ENCODE results near the gene TNS1.

Gene TNS1

DNA sequence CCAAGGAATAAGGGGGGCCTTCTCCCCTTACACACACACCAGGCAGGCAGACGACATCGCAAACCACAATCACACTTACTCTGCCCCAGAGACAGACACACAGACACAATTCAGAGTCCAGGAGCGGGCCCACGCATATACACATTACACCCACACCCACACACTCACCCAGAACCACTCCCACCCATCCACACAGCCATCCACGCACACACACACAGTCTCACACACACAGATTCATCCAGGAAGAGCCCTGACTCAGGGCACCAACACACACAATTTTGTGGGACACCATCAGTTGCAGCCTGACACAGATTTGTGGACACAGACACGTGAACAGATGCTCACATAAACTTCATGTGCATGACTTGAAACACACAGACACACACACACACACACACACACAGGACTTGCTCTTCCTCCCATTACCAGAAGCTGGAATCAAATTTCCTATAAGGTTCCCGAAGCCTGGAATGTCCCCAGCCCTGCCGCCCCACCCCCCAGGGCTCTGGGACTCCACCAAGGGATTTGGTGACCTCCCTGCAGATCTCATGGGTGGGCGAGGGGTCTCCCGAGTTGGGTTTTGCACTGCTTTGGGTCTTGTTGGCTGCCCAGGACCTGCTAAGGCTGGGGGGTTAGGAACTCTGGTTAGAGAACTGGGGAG, 23.5 kb downstream of the TNS1 start:
- DNase-seq = no peak

DNA sequence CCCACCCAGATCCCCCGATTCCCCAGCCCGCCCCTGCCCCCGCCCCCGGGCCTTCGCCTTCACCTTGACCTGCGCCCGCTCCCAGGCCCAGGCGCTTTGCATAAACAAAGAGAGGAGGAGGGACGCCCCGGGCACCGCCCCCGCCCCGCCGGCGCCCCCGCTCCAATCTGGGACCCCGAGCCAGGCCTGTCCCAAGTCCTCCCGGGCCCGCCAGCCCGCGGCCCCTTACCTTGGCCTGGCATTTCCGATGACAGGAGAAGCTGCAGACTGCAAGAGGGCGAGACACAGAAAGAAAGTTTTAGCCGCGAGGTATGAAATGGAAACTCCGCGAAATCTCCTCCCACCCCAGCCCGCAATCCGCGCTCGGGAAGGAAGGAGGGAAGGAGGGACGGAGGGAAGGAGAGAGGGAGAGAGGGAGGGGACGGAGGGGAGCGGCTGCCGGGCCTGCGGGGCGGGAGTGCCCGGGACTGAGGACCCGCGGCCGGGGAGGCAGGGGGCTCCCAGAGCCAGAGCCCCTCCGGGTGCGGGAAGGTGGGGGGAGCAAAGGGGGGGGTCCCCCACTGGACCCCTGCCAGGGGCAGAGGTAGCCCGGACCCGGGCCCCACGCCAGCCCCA, 24.2 kb downstream of the TNS1 start:
- DNase-seq = no peak

DNA sequence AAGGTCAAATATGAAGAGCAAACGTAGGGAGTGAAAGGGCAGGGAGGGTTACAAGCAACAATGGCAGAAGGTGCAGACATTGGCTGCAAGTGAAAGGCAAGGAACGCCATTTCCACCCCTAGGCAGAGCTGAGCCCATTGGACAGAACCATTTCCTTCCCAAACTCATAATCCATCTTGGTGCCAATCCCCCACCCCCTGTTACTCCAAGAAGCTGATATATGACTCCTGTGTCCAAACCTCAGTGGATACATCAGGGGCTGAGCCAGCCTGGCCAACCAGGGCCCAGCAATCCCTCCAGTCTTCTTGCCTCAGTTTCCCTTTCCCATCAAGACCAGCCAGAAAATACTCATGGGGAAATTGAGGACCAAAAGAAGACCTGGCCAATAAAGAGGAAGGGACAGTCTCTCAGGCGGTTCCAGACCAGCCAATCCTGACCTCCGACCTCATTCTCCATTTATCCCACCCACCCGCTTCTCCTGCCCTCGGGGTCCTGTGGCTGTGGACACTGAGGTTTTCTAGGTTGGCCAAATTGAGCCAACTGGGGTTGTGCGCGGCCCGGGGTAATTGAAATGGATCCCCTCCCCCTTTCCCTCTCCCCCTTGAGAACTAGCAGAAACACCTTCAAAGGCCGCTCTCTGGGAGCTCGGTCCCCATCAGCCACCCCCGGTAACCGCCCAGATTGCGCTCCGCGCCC, 24.8 kb downstream of the TNS1 start:
- DNase-seq = no peak

DNA sequence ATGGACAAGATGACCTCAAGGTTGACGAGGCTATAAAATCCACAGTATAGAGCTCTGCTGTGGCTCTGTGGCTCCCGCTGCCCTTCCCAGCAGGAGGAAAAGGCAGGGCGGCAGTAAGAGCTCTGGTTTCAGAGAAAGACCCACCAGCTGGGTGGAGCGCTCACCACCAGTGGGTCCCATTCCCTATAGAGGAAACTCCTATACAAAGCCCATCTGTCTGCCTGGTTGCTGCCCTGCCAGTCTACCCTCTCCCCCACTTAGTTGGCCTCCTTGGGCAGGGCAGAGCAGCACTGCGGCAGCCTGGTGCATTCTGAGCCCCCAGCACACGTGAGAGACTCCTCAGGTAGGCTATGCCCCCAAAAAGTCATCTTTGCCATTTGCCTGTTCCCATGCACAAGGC, 26.5 kb downstream of the TNS1 start:
- DNase-seq = no peak

DNA sequence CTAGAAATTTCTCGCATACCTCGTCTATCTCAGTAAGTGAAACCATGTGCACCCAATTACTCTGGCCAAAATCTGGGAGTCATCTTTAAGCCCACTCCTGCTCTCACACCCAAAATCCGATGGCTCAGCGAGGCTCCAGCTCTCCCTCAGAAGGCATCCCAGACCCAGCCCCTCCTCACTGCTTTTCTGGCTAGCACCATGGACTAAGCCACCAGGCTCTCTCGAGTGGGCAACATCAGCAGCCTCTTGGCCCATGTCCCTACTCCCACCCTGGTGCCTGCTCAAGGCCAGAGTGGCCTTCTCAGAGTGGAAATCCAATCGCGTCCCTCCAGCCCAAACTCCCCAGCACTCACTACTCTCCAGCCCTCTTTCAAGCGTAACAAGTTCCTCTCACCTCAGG, 27.2 kb downstream of the TNS1 start:
- no peak for DNase-seq

DNA sequence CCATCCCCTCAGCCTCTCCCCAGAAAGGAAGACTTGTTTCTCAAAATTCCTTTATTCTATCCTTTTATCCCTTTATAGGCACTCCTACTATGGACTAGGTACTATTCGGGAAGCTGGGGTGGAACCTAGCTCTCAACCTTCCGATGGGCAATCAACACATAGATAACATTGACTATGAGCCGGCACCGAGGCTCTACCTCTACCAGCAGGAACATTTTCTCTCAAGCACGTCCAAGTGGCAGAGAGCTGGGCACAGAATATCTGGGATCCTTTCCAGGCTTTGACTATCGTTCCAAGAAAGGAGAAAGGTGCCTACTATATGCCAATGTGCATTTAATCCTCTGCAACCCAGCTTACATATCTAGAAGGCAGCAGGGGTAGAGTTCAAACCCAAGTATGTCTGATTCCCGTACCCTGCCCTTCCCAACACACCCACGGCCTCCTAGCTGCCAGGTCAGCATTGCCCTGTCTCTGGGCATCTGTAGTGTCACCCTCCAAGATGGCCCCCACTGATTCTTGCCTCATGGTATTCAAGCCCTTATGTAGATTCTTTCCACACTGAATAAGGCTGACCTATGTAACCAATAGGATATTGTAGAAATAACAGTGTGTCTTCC, 28.3 kb downstream of the TNS1 start:
- no peak for DNase-seq

DNA sequence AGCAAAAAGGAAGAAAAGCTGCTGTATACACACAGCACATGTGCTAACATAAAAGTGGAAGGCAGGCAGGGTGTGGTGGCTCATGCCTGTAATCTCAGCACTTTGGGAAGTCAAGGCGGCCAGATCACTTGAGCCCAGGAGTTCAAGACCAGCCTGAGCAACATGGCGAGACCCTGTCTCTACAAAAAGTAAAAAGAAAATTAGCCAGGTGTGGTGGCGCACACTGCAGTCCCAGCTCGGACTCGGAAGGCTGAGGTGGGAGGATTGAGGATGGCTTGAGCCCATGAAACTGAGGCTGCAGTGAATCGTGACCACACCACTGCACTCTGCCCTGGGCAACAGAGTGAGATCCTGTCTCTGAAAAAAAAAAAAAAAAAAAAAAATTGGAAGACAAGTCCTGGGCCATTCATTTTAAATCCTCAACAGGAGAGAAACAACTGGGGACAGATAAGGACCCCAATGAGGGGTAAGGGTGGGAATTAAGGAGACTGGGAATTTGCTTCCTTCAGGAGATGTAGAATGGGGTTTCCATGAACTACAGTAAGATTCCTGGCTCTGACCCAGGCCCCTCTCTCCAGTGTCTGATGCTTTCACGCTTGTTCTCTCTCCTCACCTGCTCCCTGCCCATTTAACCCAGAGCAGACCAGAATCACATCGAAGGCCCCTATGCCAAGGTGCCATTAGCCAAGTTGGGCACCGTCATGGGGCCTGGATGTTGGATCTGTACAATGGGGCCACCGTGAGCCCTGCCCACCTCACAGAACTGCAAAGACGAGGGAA, 29.6 kb downstream of the TNS1 start:
- no peak for DNase-seq

DNA sequence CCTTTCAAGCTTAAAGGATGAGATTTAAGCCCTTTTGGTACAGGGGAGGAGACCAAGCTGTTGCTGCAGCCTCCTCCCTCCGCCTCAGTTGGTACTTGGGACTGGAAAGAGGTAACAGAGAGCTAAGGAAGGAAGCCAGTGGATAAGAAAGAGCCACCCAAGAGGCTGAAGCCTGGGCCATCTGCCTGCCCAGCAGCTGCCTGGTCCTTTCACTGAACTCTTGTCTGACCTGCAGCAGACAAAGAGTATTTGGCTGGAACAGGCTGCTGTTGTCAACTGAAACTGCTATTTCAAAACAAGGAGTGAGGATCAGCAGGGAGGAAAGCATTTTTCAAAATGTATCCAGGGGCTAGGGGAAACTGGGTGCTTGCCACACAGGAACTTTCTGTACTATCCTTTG, 30.3 kb downstream of the TNS1 start:
- no peak for DNase-seq

DNA sequence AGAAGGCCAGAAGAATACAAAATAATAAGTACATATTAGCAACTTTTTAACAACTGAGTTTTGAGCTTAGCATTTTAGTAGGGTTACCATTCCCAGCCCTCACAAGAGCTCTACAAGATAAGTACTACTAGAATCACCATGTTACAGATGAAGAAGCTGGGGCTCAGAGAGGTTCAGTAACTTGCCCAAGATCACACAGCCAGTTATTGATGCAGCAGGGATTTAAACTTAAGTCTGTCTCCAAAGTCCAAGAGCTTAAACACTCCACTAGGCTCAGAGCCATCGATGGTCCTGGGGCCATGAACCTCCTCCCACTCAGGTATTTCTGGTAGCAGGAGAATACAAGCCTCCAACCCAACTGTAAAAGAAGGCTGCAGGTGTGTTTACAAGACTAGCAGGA, 30.8 kb downstream of the TNS1 start:
- DNase-seq = no peak

DNA sequence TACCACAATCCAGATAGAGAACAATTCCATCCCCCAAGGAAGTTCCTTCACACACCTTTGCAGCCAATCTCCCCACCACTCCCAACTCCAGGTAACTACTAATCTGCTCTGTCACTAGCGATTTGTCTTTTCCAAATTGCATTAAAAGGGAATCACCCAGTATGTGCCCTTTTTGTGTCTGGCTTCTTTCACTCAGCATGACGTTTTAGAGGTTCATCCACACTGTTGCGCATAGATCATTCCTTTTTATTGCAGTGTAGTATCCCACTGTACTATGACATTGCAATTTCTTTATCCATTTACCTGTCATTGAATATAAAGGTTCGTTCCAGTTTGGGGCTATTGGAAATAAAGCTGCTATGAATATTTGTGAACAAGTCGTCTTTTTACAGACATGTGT, 31.6 kb downstream of the TNS1 start:
- DNase-seq = no peak

DNA sequence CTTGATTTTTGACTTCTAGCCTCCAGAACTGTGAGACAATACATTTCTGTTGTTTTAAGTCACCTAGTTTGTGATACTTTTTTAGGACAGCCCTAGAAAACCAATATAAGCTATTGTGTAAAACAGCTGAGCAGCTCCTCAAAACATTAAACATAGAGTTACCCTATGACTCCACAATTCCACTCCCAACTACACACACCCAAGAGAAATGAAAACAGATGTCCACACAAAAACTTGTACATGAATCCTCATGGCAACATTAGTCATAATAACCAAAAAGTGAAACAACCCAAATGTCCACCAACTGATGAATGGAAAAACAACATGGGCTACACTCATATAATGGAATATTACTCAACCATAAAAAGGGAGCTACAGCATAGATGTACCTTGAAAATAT, 32.6 kb downstream of the TNS1 start:
- no peak for DNase-seq

DNA sequence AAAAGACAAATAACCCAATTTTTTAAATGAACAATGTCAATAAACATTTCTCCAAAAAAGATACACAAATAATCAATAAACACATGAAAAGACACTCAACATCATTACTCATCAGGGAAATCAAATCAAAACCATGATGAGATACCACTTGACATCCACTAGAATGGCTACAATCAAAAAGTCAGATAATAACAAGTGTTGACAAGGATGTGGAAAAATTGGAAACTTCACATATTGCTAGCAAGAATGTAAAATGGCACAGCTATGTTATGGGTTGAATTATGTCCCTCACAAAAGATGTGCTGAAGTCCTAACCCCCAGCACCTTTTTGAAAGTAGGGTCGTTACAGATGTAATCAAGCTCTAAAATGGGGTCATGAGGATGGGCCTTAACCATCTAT, 33.2 kb downstream of the TNS1 start:
- no peak for DNase-seq

DNA sequence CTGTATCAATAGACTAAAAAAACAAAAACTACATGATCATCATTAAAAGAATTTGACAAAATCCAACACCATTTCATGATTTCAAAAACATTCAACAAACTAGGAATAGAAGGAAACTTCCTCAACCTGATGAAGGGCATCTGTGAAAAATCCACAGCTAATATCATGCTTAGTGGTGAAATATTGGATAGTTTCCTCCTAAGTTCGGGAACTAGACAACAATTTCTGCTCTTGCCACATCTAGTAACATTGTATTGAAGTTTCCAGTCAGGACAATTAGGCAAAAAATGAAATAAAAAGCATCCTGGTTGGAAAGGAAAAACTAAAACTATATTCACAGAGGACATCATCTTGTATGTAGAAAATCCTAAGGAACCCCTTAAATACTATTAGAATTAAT, 34.8 kb downstream of the TNS1 start:
- no peak for DNase-seq

DNA sequence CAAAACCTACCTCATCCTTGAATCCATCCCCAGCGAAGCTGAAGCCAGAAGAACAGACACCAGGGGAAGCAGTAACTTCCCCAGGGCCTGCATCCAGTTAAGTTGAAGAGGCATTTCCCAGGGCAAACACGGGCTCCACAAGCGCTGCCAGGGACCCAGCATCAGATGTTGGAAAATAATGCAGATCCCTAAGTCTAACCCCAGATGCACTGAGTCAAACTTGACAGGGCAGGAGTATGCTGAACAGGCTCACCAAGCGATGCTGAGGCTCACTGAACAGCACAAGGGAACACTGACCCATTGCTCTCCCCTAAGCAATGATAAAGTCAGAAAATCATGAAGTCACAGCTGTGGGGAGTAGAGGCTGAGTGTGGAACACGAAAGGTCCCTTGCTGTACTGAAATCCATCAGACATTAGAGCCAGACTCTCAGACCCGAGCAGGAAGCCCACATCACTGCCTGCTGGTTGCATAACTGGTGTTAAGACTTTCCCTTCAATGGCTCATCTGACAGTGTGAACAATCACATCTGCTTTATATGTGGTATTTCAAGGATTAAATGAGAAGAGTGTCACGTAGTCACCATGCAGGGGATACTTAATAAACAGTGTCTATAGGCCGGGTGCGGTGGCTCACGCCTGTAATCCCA, 36.2 kb downstream of the TNS1 start:
- no peak for DNase-seq

DNA sequence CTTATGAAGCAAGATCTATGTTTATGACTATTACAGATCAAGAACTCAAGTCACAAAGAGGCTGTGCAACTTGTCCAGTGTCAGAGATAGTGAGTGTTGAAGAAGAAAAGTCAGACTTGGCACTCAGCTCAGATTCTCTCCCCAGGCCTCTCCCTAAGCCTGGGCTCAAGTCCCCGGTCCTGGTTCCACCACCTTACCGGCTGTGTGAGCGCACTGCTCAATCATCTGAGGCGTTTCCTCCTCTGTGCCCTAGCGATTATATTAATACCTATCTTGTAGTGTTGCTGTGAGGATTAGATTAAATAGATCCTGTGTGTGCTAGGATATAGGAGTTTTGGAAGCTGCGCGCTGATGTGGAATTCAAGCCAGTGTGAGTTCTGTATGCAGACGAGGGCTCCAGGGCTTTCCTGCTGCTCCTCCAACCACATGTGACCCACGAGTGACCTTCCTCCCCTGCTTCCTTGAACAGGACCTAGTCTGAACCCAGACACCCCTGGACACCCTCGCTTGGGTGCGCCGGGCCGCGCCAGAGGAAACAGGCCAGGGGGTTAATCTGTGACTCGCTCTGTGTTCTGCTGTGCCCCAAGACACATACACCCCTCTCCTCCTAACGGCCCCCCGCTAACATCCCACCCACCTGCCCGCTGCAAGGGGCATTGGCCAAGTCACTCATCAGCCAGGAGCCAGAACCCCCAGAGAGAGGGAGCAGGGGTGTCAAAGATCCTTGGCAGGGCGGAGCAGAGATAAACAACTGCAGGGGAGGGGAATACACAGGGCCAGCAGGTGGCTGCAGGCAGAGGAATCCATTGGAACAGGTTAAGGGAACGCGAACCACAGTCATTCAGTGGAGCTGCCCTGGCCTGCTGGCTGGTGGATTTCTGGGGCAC, 38.3 kb downstream of the TNS1 start:
- DNase-seq = no peak

DNA sequence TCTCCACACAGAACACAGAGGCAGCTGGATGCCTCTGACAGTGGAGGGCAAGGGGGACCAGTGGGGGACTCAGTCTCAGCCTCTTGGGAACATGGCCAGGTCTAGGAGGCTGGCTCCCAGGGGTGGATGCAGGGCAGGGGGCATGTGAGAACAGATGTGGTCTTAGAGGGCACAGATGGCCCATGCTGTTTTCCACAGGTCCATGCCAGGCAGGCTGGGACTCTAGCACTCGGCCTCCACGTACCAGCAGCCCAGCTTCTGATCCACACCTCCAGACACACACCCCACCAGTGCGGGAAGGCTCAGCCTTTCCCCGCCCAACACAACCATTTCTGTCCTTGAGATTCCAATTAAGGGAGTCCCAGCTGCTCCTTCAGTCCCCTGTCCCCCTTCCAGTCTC, 42.4 kb downstream of the TNS1 start:
- no peak for DNase-seq

DNA sequence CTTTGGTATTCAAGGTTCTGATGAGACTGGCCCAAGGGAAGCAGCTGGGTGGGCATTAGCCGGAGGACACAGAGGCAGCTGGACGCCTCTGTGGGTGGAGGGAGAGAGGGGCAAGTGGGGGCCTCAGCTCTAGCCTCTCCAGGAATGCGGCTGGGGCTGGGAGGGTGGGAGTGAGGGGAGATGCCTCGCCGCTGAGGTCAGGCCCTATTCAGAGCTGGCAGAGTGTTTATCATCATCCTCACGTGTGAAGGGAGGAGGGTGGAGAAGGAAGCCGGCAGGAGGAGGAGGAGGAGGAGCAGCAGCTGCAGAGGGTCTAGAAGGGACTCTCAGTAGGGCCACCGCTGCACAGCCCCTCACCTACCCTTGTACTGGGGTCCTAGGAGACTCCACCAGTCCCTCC, 43.1 kb downstream of the TNS1 start:
- no peak for DNase-seq

DNA sequence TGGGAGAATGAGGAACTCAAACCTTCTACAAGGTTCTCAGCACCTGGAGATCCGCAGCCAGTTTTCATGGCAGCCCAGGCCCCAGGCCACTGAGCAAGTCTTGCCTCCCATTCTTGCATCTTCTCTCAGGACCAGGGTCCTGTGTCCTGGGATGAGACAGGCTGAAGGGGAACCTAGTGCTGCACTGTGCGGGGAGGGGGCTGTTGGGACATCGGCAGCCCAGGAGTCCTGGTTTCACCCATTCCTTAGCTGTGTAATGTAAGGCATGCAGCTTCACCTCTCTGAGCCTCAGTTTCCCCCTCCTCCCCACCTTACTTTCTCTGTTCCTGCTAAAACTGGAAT, 43.9 kb downstream of the TNS1 start:
- no peak for DNase-seq

DNA sequence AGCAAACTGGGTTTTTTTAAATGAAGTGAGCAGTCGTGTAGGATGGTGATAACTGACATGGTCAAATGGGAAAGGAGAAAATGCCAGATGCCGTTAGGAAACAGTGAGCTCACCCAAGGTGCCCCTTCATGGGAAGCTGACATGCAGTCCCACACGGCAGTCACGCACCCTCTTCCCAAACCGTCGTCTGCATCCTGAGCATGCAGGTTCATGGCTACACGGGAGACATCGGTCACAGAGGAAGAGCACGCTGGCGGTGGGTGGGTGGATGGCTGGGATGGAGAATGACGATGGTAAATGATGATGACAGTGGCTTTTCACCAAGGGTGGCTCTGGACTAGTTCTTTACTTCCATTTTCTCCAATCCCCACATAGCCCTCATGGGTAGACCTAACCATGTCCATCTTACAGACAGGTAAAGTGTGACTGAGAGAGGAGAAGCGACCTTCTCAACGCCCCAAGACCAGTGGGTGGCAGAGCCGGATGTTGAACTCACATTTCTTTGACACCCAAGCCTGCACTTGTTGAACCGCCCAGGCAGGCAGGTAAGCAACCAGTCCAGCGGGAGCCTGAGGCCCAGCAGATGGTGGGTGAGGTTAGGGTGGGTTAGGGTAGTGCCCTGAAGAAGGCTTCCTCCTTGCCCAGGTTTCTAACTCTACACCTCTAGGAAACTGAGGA, 44.5 kb downstream of the TNS1 start:
- no peak for DNase-seq

DNA sequence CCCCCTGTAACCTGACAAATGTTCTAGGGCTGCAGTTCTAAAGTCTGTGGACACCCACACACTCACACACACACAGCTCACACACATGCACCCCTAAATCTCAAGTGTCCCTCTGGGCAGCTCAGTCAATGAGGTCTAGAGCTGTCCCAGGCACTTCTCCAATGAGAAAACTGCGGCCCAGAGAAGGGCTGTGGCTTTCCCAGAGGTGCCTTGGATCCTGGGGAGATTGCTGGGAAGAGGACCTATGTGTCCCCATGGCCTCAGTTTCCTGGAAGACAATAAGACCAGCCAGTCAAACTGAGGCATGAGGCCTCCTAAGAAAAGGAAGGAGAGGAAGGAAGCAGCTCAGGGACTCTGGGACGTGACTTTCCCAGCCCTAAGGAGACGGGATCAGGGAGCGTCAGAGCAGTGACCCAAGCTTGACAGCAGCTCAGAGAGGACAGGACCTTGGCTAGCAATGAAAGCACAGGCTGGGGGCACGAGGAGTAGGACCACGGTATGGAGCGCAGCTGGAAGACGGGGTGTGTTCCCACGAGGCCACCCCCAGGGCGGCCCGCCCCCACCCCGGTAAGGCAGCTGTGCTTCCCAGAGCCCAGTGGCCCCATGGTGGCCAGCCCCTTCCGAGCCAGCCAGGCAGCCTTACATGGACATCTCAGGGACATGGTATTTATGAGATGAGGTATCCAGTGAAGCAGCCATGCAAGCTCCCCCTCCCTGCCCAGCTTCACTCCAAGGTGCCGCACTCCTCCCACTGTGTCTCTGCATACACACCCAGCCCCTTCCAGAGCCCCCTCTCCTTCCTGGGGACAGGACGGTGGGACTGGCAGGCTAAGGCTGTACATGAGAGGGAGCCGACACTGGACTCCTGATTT, 46.0 kb downstream of the TNS1 start:
- DNase-seq = no peak

Data from CD4-positive, alpha-beta T cell treated with Interleukin-17A for 4 hours (primary cell).